Measurements from ENCODE around the gene SPAG7.

DNA sequence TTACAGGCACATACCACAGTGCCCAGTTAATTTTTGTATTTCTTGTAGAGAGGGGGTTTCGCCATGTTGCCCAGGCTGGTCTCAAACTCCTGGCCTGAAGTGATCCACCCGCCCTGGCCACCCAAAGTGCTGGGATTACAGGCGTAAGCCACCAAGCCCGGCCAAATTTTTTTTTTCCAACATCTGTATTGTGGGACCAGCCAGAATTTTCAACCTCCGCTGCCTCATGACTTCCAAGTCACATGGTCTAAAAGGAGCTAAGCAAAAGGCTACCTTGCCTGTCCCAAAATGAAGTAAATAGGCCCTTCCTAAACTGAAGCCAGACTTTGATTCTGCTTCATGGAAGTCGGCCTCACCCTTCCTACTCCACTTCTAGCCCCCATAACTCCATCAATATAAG is 4.2 kb upstream of the SPAG7 start:
- TF ChIP-seq POLR2A (IDR thresholded peaks at IDR 0.05) = no peak
- TF ChIP-seq, protein P1, sequence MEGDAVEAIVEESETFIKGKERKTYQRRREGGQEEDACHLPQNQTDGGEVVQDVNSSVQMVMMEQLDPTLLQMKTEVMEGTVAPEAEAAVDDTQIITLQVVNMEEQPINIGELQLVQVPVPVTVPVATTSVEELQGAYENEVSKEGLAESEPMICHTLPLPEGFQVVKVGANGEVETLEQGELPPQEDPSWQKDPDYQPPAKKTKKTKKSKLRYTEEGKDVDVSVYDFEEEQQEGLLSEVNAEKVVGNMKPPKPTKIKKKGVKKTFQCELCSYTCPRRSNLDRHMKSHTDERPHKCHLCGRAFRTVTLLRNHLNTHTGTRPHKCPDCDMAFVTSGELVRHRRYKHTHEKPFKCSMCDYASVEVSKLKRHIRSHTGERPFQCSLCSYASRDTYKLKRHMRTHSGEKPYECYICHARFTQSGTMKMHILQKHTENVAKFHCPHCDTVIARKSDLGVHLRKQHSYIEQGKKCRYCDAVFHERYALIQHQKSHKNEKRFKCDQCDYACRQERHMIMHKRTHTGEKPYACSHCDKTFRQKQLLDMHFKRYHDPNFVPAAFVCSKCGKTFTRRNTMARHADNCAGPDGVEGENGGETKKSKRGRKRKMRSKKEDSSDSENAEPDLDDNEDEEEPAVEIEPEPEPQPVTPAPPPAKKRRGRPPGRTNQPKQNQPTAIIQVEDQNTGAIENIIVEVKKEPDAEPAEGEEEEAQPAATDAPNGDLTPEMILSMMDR (IDR thresholded peaks at IDR 0.05 in 8 of 11, conservative IDR thresholded peaks at IDR 0.05 in 3 of 11) = no peak

All from spleen (tissue), 7 donors.